K562 (cell line): Measurements from ENCODE around the gene RERE. TPM values are rescaled to one million over a fixed set of nuclear protein-coding genes. Genes with fewer than 3 reads are reported as not detected.

ENCODE experiments used
- ATAC-seq: fragments of 200-7000 bp; cut with Tn5 transposase; 3 replicates; pipeline ENCODE4 v1.9.1; 2020; ENCODE audit warnings: moderate library complexity
- BruUV-seq: library from RNA; stranded (reverse); fragments of 400-500 nt; replicated peaks from 2 replicates; lab custom pipeline; 2021; lab: Mats Ljungman, UMichigan
- CTCF ChIA-PET: fragments of 300-600 bp; formaldehyde crosslinking; extraction: SDS; loops from one replicate; lab custom pipeline; 2021; ENCODE audit warnings: low intra/inter-chr PET ratio; lab: Yijun Ruan, JAX
- POLR2A ChIA-PET: fragments of 300-600, 350-650 bp; sonication (Branson Sonifier 250); formaldehyde crosslinking; extraction: SDS; loops from one replicate; lab custom pipeline; 2021; ENCODE audit warnings: antibody characterized with exemption, inconsistent platforms; lab: Yijun Ruan, JAX
- DNase-seq, 4 experiments: peaks; one replicate each; pipeline versions ENCODE4 v3.0.0 to v3.0.0-alpha.2; 2011 to 2018; ENCODE audit warnings: low spot score in 3 of 4, mixed read lengths in 3 of 4; ENCODE audit errors: extremely low read depth in 1 of 4
- FAIRE-seq: peaks from 2 replicates; lab custom pipeline; 2011; peaks lifted over from hg19 to GRCh38; lab: Jason Lieb, UNC
- H2AFZ ChIP-seq: 2 replicates; pipeline ENCODE4 v1.6.0; 2011; ENCODE audit warnings: low read depth, low read length, control low read depth, inconsistent platforms
- H3K27ac ChIP-seq: fragments of 200-600 bp; 3 replicates; pipeline ENCODE4 v1.8.0; 2011; ENCODE audit warnings: low read depth, mild to moderate bottlenecking, control low read depth, inconsistent platforms, low read length, moderate library complexity, mixed read lengths; ENCODE audit errors: extremely low read depth
- H3K27me3 ChIP-seq, 2 experiments: fragments of 300-600 bp in 1 of 2; 2 replicates in 1 of 2; 3 replicates in 1 of 2; pipeline versions ENCODE4 v1.6.0 to v1.8.0; 2011; ENCODE audit warnings: inconsistent platforms in 2 of 2, low read length in 2 of 2, mild to moderate bottlenecking in 1 of 2, mixed read lengths in 1 of 2, moderate library complexity in 1 of 2; ENCODE audit not compliant: control insufficient read depth in 2 of 2, insufficient read depth in 2 of 2
- H3K36me3 ChIP-seq: fragments of 300-600 bp; 3 replicates; pipeline ENCODE4 v1.8.0; 2011; ENCODE audit warnings: mild to moderate bottlenecking, low read length, inconsistent platforms; ENCODE audit not compliant: control insufficient read depth, insufficient read depth
- H3K4me1 ChIP-seq, 2 experiments: fragments of 200-600 bp in 1 of 2; replicated peaks in 1 of 2; 2 replicates in 1 of 2; 3 replicates in 1 of 2; pipeline versions ENCODE4 v1.5.1 to v1.8.0; 2011; ENCODE audit warnings: inconsistent platforms in 2 of 2, low read length in 2 of 2, mild to moderate bottlenecking in 1 of 2, mixed read lengths in 1 of 2, moderate library complexity in 1 of 2; ENCODE audit not compliant: control insufficient read depth in 2 of 2, insufficient read depth in 2 of 2
- H3K4me2 ChIP-seq: 2 replicates; pipeline ENCODE4 v1.6.1; 2011; ENCODE audit warnings: low read length, control low read depth, inconsistent platforms, mixed read lengths; ENCODE audit not compliant: insufficient read depth
- H3K4me3 ChIP-seq: fragments of 200-600 bp; sonication (generic), shearing (Covaris generic); 2 replicates; pipeline ENCODE4 v1.5.1; 2016; ENCODE audit warnings: control low read depth, inconsistent platforms
- H3K79me2 ChIP-seq: fragments of 200-600 bp; 3 replicates; pipeline ENCODE4 v1.8.0; 2011; ENCODE audit warnings: low read length, inconsistent platforms; ENCODE audit not compliant: control insufficient read depth, insufficient read depth
- H3K9ac ChIP-seq, 2 experiments: 2 replicates each; pipeline versions ENCODE4 v1.6.0 to v1.6.1; 2011; ENCODE audit warnings: low read depth in 2 of 2, low read length in 2 of 2, control low read depth in 1 of 2, inconsistent platforms in 1 of 2, mild to moderate bottlenecking in 1 of 2, mixed read lengths in 1 of 2; ENCODE audit not compliant: insufficient read depth in 1 of 2
- H3K9me1 ChIP-seq: one replicate; pipeline ENCODE4 v1.6.0; 2011; ENCODE audit warnings: inconsistent platforms, mild to moderate bottlenecking, low read length, moderate library complexity; ENCODE audit not compliant: control insufficient read depth, insufficient read depth
- H3K9me3 ChIP-seq: replicated peaks from 2 replicates; pipeline ENCODE4 v1.5.1; 2011; ENCODE audit warnings: low read depth, low read length, inconsistent platforms; ENCODE audit not compliant: control insufficient read depth, insufficient read depth
- H4K20me1 ChIP-seq: replicated peaks from 2 replicates; pipeline ENCODE4 v1.6.1; 2011; ENCODE audit warnings: low read length, inconsistent platforms, mixed read lengths; ENCODE audit not compliant: control insufficient read depth, insufficient read depth
- FUS ChIP-seq: fragments of 200-400 bp; formaldehyde crosslinking; optimal IDR thresholded peaks from 2 replicates; pipeline ENCODE3; 2017; ENCODE audit warnings: low read depth, low read length
- NCOA4 ChIP-seq: fragments of 450-650 bp; IDR thresholded peaks from 2 replicates; pipeline ENCODE4 v1.6.1; 2018; ENCODE audit warnings: mild to moderate bottlenecking; ENCODE audit not compliant: partially characterized antibody
- TBL1XR1 ChIP-seq, 2 experiments: IDR thresholded peaks; 2 replicates each; pipeline ENCODE4 v1.6.1; 2012; ENCODE audit warnings: improper control_type of control experiment in 2 of 2, low read length in 2 of 2, mild to moderate bottlenecking in 1 of 2
- ZNF778 ChIP-seq: fragments of 450-650 bp; formaldehyde crosslinking; IDR thresholded peaks from 2 replicates; pipeline ENCODE4 v1.4.0; 2020; ENCODE audit warnings: mild to moderate bottlenecking, moderate library complexity
- WGBS: fragments of 100-300 bp; shearing (Covaris generic); methylation state at CpG from one replicate; pipeline ENCODE4 v1.1.6; 2016; ENCODE audit warnings: low coverage, mixed read lengths; ENCODE audit not compliant: insufficient coverage; ENCODE audit errors: missing lambda C conversion rate; 5-methylcytosine and 5-hydroxymethylcytosine counted together
- in situ Hi-C: fragments of 300-500 bp; cut with MboI; formaldehyde crosslinking; loops from 4 replicates; pipeline ENCODE4 v1.15.0; 2018; ENCODE audit warnings: inconsistent platforms, mixed read lengths
- intact Hi-C: fragments of 100-400 bp; cut with micrococcal nuclease; formaldehyde crosslinking; loops from 2 replicates; pipeline ENCODE4 v1.14.2; 2022
- polyA plus RNA-seq, 8 experiments: library from polyadenylated mRNA; depleted of rRNA in 4 of 8; stranded (reverse) in 5 of 8; unstranded in 3 of 8; fragments of >200 nt; fragmentation: Nextera tagmentation in 2 of 8; fragmentation: Illumina TruSeq in 1 of 8; extraction: Ambion mirVana in 2 of 8; extraction: Trizol in 1 of 8; gene quantifications; 2 replicates each; pipeline versions ENCODE4 v1.2.1 to v1.2.3, GENCODE V29; 2011 to 2014; ENCODE audit warnings: inconsistent platforms in 1 of 8, missing spikeins in 1 of 8
- total RNA-seq, 7 experiments: library from RNA; depleted of rRNA in 6 of 7; stranded (reverse); fragments of >200 nt in 6 of 7; fragmentation: Illumina TruSeq in 2 of 7; extraction: Trizol in 2 of 7; gene quantifications; 2 replicates each; pipeline versions ENCODE4 v1.2.1 to v1.2.3, GENCODE V29; 2011 to 2021; ENCODE audit warnings: low replicate concordance in 1 of 7

The RERE gene
- total and polyA plus RNA-seq, 9 of the 15 experiments (the other 6 are each of a cell fraction or from before 2014, with no cell fraction given): 3.0 to 51.5 (median 13.4) TPM

- Histone ChIP-seq H3K4me3 (no peak overlapping the region), H3K4me2 (no peak overlapping the region), H2AFZ (no peak overlapping the region), H3K79me2 (peaks cover 70% of the 10 kb centered on the region), H3K36me3 (no peaks in the 10 kb centered on the region; the same call in 2 of the 3 replicates), H3K9me3 (no peaks in the 10 kb centered on the region), H3K9ac (no peak overlapping the region)
- intact Hi-C loops: no loop called here
- BruUV-seq: no TSS peak
- WGBS: 85% methylated on average over 4 of the region's 4 CpGs
- FAIRE-seq: no peak
- no peak for DNase-seq
- TF ChIP-seq NCOA4 (no peak), ZNF778 (no peak), TBL1XR1 (IDR thresholded peaks at IDR 0.05; ENCODE audit: low read length in 2 of 2) (no peak), FUS (no peak)
- TF ChIP-seq, all 486 proteins: peak for 0
- ChIA-PET POLR2A (interaction anchor here (0.6 to 1.2 kb wide), 3 partner anchors 14 to 32 kb away, joined by 3 read pairs; no protein-coding TSS in a partner anchor), CTCF (interaction anchor here (0.6 kb wide), 1 partner anchor 329 kb away, joined by 6 read pairs; no protein-coding TSS in a partner anchor)
- H3K9me1 ChIP-seq: no peaks in the 10 kb centered on the region
- in situ Hi-C loops: loop anchor here (5.0 kb wide), 1 partner anchor 107 kb away; no protein-coding TSS in a partner anchor
- ATAC-seq: no peak
- no peaks in the 10 kb centered on the region for H3K27me3 ChIP-seq
- no peak overlapping the region for H3K27ac ChIP-seq
- H4K20me1 ChIP-seq: peaks cover 40% of the 10 kb centered on the region
- peaks cover 0 to 16% of the 10 kb centered on the region in 2 experiments; a peak in 2 of 5 replicates for H3K4me1 ChIP-seq
Observed at GRCh38 chr1:8674481-8674880, 143.0 kb downstream of the RERE start.
